ENCODE data around the gene DIAPH1. TPM values are rescaled to one million over a fixed set of nuclear protein-coding genes. Genes with fewer than 3 reads are reported as not detected.
A peak's percentile ranks its signal among the peaks of the same experiment; 100 is the strongest.

The DIAPH1 gene
- total RNA-seq, 1 donor from 2014 or later = 65.8 TPM

DNA sequence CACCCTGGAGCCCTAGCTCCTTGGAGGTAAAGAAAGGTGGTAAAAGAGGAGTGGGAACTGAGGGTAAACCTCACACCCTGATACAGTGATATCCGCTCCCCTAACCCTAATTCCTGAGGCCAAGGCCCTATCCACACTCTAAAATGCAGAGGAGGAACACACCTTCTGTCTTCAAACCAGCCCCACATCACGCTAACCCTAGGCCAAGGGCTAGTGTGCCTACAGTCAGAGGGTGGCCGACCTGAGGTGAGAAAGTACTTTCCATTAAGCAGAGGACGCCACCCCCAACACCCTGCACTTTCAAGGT lies 17.3 kb upstream of the DIAPH1 start:
- Histone ChIP-seq H3K27ac (peak overlapping the region; percentile 52 to 67), H3K36me3 (peaks cover 0 to 2% of the 10 kb centered on the region in 2 donors), H3K27me3 (no peaks in the 10 kb centered on the region), H3K4me1 (peaks cover 10 to 22% of the 10 kb centered on the region in 2 donors), H3K4me3 (peak overlapping the region; percentile 81 to 82), H3K9me3 (no peaks in the 10 kb centered on the region)
- intact Hi-C loops (cut with DNase I) = loop anchor here (2.0 to 5.0 kb wide), 3 partner anchors 15 to 44 kb away; partner anchors contain the start of genes DIAPH1 and FCHSD1
- TF ChIP-seq, protein P1, sequence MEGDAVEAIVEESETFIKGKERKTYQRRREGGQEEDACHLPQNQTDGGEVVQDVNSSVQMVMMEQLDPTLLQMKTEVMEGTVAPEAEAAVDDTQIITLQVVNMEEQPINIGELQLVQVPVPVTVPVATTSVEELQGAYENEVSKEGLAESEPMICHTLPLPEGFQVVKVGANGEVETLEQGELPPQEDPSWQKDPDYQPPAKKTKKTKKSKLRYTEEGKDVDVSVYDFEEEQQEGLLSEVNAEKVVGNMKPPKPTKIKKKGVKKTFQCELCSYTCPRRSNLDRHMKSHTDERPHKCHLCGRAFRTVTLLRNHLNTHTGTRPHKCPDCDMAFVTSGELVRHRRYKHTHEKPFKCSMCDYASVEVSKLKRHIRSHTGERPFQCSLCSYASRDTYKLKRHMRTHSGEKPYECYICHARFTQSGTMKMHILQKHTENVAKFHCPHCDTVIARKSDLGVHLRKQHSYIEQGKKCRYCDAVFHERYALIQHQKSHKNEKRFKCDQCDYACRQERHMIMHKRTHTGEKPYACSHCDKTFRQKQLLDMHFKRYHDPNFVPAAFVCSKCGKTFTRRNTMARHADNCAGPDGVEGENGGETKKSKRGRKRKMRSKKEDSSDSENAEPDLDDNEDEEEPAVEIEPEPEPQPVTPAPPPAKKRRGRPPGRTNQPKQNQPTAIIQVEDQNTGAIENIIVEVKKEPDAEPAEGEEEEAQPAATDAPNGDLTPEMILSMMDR (IDR thresholded peaks at IDR 0.05) = no peak
- DNase-seq (ENCODE audit: low spot score in 2 of 2) = no peak

GRCh38 chr5:141635646-141636045 lies 16.8 kb upstream of the DIAPH1 start:
- Histone ChIP-seq H3K4me1 (peaks cover 10 to 22% of the 10 kb centered on the region in 2 donors), H3K27ac (no peak overlapping the region), H3K9me3 (no peaks in the 10 kb centered on the region), H3K4me3 (peak overlapping the region; percentile 81 to 82), H3K27me3 (no peaks in the 10 kb centered on the region), H3K36me3 (no peaks in the 10 kb centered on the region)
- intact Hi-C loops (cut with DNase I) = loop anchor here (2.0 to 5.0 kb wide), 3 partner anchors 15 to 43 kb away; partner anchors contain the start of genes DIAPH1 and FCHSD1
- DNase-seq (ENCODE audit: low spot score in 2 of 2) = peak in 1 of 2 donors; percentile 25
- TF ChIP-seq, protein P1 (IDR thresholded peaks at IDR 0.05) = no peak

GRCh38 chr5:141634720-141635119 lies 15.9 kb upstream of the DIAPH1 start:
- Histone ChIP-seq H3K4me3 (peak overlapping the region in 1 of 2 donors; percentile 82), H3K4me1 (peaks cover 10 to 22% of the 10 kb centered on the region in 2 donors), H3K27me3 (no peaks in the 10 kb centered on the region), H3K9me3 (no peaks in the 10 kb centered on the region), H3K27ac (no peak overlapping the region), H3K36me3 (peaks cover under 1 to 1% of the 10 kb centered on the region in 2 donors)
- TF ChIP-seq, protein P1 (IDR thresholded peaks at IDR 0.05) = no peak
- DNase-seq (ENCODE audit: low spot score in 2 of 2) = peak in 1 of 2 donors; percentile 56
- intact Hi-C loops (cut with DNase I) = loop anchor here (5.0 kb wide), 1 partner anchor 42 kb away; no protein-coding TSS in a partner anchor

DNA sequence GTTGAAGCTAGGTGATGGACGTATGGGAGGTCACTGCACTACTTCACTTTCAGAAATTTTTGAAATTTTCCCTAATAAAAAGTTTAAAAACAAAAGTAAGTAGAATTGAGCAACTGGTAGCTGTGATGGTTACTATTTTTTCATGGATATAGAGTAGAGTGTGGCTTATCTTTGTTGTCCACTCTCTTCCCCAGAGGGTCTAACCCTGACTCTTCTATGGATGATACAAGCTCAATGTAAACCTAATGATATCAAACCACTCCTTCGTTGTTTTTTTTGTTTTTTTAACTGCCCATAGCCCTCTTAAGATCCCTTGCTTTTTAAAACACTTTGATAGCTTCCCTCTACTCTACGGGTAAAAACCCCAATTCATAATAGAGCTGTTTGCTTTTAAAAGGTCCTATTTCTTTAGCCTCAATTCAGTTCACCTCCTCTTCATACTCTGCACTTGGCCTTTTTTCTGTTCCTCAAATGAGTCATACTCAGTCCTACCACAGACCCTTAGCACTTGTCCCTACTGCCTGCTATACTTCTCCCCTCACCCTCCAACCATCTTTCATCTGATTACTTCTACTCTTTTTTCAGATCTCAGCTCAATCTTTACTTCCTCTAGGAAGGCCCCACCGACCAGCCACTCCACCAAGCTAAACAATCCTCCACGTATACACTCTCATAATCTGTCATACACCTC lies 15.2 kb upstream of the DIAPH1 start:
- H3K9me3 ChIP-seq = no peaks in the 10 kb centered on the region
- peaks cover 10 to 22% of the 10 kb centered on the region in 2 donors for H3K4me1 ChIP-seq
- TF ChIP-seq, protein P1 (IDR thresholded peaks at IDR 0.05) = no peak
- intact Hi-C loops (cut with DNase I) = no loop called here
- no peak overlapping the region for H3K27ac ChIP-seq
- no peak overlapping the region for H3K4me3 ChIP-seq
- H3K27me3 ChIP-seq = no peaks in the 10 kb centered on the region
- H3K36me3 ChIP-seq = peaks cover 6 to 8% of the 10 kb centered on the region in 2 donors
- DNase-seq (ENCODE audit: low spot score in 2 of 2) = peak in 1 of 2 donors; percentile 25

- no peaks in the 10 kb centered on the region for H3K9me3 ChIP-seq
- H3K4me1 ChIP-seq = peaks cover 9 to 17% of the 10 kb centered on the region in 2 donors
- H3K27me3 ChIP-seq = no peaks in the 10 kb centered on the region
- no peak for DNase-seq (ENCODE audit: low spot score in 2 of 2)
- TF ChIP-seq, protein P1 (IDR thresholded peaks at IDR 0.05) = no peak
- intact Hi-C loops (cut with DNase I) = no loop called here
- no peak overlapping the region for H3K27ac ChIP-seq
- H3K4me3 ChIP-seq = no peak overlapping the region
- H3K36me3 ChIP-seq = peaks cover 19 to 22% of the 10 kb centered on the region in 2 donors
These were observed 13.8 kb upstream of the DIAPH1 start for GRCh38 chr5:141632650-141633049.

Data from ascending aorta (tissue), 2 donors.